NCI-H2227 (cell line): Measurements from ENCODE around the gene NOL4L.
"Not testable (repeated sequence)": the region's sequence is repeated elsewhere in the genome, so short reads cannot be mapped to it uniquely, and the experiment has no call there.

Experiments used
- DNase-seq: peaks from one replicate; lab custom pipeline; 2025; ENCODE audit not compliant: unreplicated experiment; lab: John Stamatoyannopoulos, UW

The NOL4L gene

GRCh38 chr20:32435449-32436107 is 149.6 kb downstream of the NOL4L start:
- no peak for DNase-seq

- no peak for DNase-seq
These were observed 150.7 kb downstream of the NOL4L start for GRCh38 chr20:32434434-32434833.

- DNase-seq = no peak
These were observed 151.7 kb downstream of the NOL4L start for GRCh38 chr20:32433311-32434021.

- DNase-seq = no peak
These were observed 152.9 kb downstream of the NOL4L start for GRCh38 chr20:32432277-32432676.

- DNase-seq = no peak
These were observed 153.7 kb downstream of the NOL4L start for GRCh38 chr20:32431457-32431856.

- no peak for DNase-seq
These were observed 155.3 kb downstream of the NOL4L start for GRCh38 chr20:32429745-32430360.

- DNase-seq = no peak
These were observed 155.8 kb downstream of the NOL4L start for GRCh38 chr20:32429343-32429742.

GRCh38 chr20:32427996-32428395 is 157.1 kb downstream of the NOL4L start:
- no peak for DNase-seq

- no peak for DNase-seq
These were observed 163.8 kb downstream of the NOL4L start for GRCh38 chr20:32421290-32421689.

GRCh38 chr20:32418376-32418775 is 166.8 kb downstream of the NOL4L start:
- no peak for DNase-seq

- no peak for DNase-seq
These were observed 168.9 kb downstream of the NOL4L start for GRCh38 chr20:32416206-32416605.

- DNase-seq = no peak
These were observed 169.6 kb downstream of the NOL4L start for GRCh38 chr20:32415494-32415893.

- DNase-seq = no peak
These were observed 173.0 kb downstream of the NOL4L start for GRCh38 chr20:32411955-32412706.

- DNase-seq = not testable (repeated sequence)
These were observed 177.9 kb downstream of the NOL4L start for GRCh38 chr20:32407131-32407750.

- DNase-seq = no peak
These were observed 178.4 kb downstream of the NOL4L start for GRCh38 chr20:32406701-32407100.

GRCh38 chr20:32404017-32404416 is 181.1 kb downstream of the NOL4L start:
- DNase-seq = no peak

GRCh38 chr20:32400476-32400875 is 184.7 kb downstream of the NOL4L start:
- no peak for DNase-seq

GRCh38 chr20:32397567-32398084 is 187.5 kb downstream of the NOL4L start:
- DNase-seq = no peak

- no peak for DNase-seq
These were observed 188.4 kb downstream of the NOL4L start for GRCh38 chr20:32396646-32397160.

GRCh38 chr20:32395066-32395465 is 190.1 kb downstream of the NOL4L start:
- no peak for DNase-seq
